Hindlimb muscle (tissue), 1 donor: ENCODE data around the gene RGS7. TPM values are rescaled to one million over a fixed set of nuclear protein-coding genes. Genes with fewer than 3 reads are reported as not detected.
"Not testable (repeated sequence)": the region's sequence is repeated elsewhere in the genome, so short reads cannot be mapped to it uniquely, and the experiment has no call there.

Experiments
- DNase-seq: peaks from one replicate; pipeline ENCODE4 v3.0.0-alpha.2; 2013
- polyA plus RNA-seq: library from polyadenylated mRNA; unstranded; fragments of 120-200 nt; gene quantifications from one replicate; pipeline ENCODE4 v1.2.1, GENCODE V29; 2013; ENCODE audit not compliant: insufficient read length

RGS7 gene
- polyA plus RNA-seq, 1 donor = not detected

GRCh38 chr1:240771450-240771849 lies 585.6 kb downstream of the RGS7 start:
- DNase-seq = no peak

- DNase-seq = no peak
Measured at GRCh38 chr1:240768979-240769378, 588.0 kb downstream of the RGS7 start.

- DNase-seq = no peak
Measured at GRCh38 chr1:240766831-240767230, 590.2 kb downstream of the RGS7 start.

GRCh38 chr1:240765732-240766363 lies 591.2 kb downstream of the RGS7 start:
- DNase-seq = no peak

- DNase-seq = no peak
Measured at GRCh38 chr1:240763771-240764170, 593.2 kb downstream of the RGS7 start.

- not testable (repeated sequence) for DNase-seq
Measured at GRCh38 chr1:240763095-240763494, 593.9 kb downstream of the RGS7 start.

GRCh38 chr1:240762471-240762987 lies 594.5 kb downstream of the RGS7 start:
- DNase-seq = not testable (repeated sequence)

- DNase-seq = not testable (repeated sequence)
Measured at GRCh38 chr1:240758777-240759176, 598.2 kb downstream of the RGS7 start.

GRCh38 chr1:240758296-240758695 lies 598.7 kb downstream of the RGS7 start:
- no peak for DNase-seq

GRCh38 chr1:240747907-240748306 lies 609.1 kb downstream of the RGS7 start:
- no peak for DNase-seq

- no peak for DNase-seq
Measured at GRCh38 chr1:240743705-240744104, 613.3 kb downstream of the RGS7 start.

- no peak for DNase-seq
Measured at GRCh38 chr1:240739754-240740153, 617.3 kb downstream of the RGS7 start.

GRCh38 chr1:240739139-240739538 lies 617.9 kb downstream of the RGS7 start:
- DNase-seq = no peak

- peak; percentile 15 for DNase-seq
Measured at GRCh38 chr1:240737766-240738265, 619.2 kb downstream of the RGS7 start.

- DNase-seq = peak; percentile 61
Measured at GRCh38 chr1:240737298-240737697, 619.7 kb downstream of the RGS7 start.

GRCh38 chr1:240734705-240735104 lies 622.3 kb downstream of the RGS7 start:
- DNase-seq = not testable (repeated sequence)

- DNase-seq = no peak
Measured at GRCh38 chr1:240734001-240734400, 623.0 kb downstream of the RGS7 start.

- DNase-seq = peak; percentile 24
Measured at GRCh38 chr1:240732390-240732789, 624.6 kb downstream of the RGS7 start.

Other genes starting within 250 kb of the RGS7 start
- 63.6 TPM for gene FH, start 162.6 kb upstream of the RGS7 start, polyA plus RNA-seq
- 0.54 TPM for gene KMO, start 175.2 kb upstream of the RGS7 start, polyA plus RNA-seq